WTC11 (cell line): Measurements from ENCODE around the gene PARD3B. TPM values are rescaled to one million over a fixed set of nuclear protein-coding genes. Genes with fewer than 3 reads are reported as not detected.

Experiments
- ATAC-seq: fragments of 200-7000 bp; cut with Tn5 transposase; 2 replicates; pipeline ENCODE4 v1.10.0; 2021; ENCODE audit warnings: mild to moderate bottlenecking, moderate library complexity
- CTCF ChIA-PET: fragments of 300-600 bp; sonication (Branson Sonifier 250); formaldehyde crosslinking; loops from one replicate; lab custom pipeline; 2021; ENCODE audit warnings: antibody characterized with exemption; lab: Charles Lee
- POLR2A ChIA-PET: fragments of 350-600 bp; sonication (Branson Sonifier 250); formaldehyde crosslinking; loops from one replicate; lab custom pipeline; 2021; ENCODE audit warnings: antibody characterized with exemption; lab: Charles Lee
- DNase-seq: peaks from one replicate; pipeline ENCODE4 v3.0.0; 2021; ENCODE audit warnings: low spot score
- H3K27ac Mint-ChIP-seq: 2 replicates; pipeline ENCODE4 v1.8.0; 2021; ENCODE audit warnings: mixed read lengths
- H3K27me3 Mint-ChIP-seq: 2 replicates; pipeline ENCODE4 v1.8.0; 2021; ENCODE audit warnings: low read depth, mild to moderate bottlenecking, moderate library complexity, mixed read lengths
- H3K36me3 Mint-ChIP-seq: 2 replicates; pipeline ENCODE4 v1.8.0; 2021; ENCODE audit warnings: mixed read lengths
- H3K4me1 Mint-ChIP-seq: 2 replicates; pipeline ENCODE4 v1.8.0; 2022; ENCODE audit warnings: mixed read lengths
- H3K4me3 Mint-ChIP-seq: 2 replicates; pipeline ENCODE4 v1.8.0; 2021; ENCODE audit warnings: mild to moderate bottlenecking, moderate library complexity, mixed read lengths
- H3K9me3 Mint-ChIP-seq: 2 replicates; pipeline ENCODE4 v1.8.0; 2021; ENCODE audit warnings: mixed read lengths
- ATF1 ChIP-seq: sonication (generic); formaldehyde crosslinking; IDR thresholded peaks from 2 replicates; pipeline ENCODE4 v1.8.1; 2023; ENCODE audit warnings: mild to moderate bottlenecking, moderate library complexity, missing genetic modification reagents
- ELF4 ChIP-seq: sonication (generic); formaldehyde crosslinking; IDR thresholded peaks from 2 replicates; pipeline ENCODE4 v1.8.1; 2022; ENCODE audit warnings: low read depth, mild to moderate bottlenecking, moderate library complexity, missing genetic modification reagents
- HMGA2 ChIP-seq: fragments of 250-450 bp; sonication (Bioruptor Pico); IDR thresholded peaks from 2 replicates; pipeline ENCODE4 v1.4.0; 2021; ENCODE audit warnings: mild to moderate bottlenecking, moderate library complexity
- KAT7 ChIP-seq: sonication (generic); formaldehyde crosslinking; IDR thresholded peaks from 2 replicates; pipeline ENCODE4 v1.8.1; 2023; ENCODE audit warnings: missing genetic modification reagents, mild to moderate bottlenecking, borderline replicate concordance
- NR2C2 ChIP-seq: sonication (generic); formaldehyde crosslinking; IDR thresholded peaks from 2 replicates; pipeline ENCODE4 v1.8.0; 2022; ENCODE audit warnings: mild to moderate bottlenecking, missing genetic modification reagents
- NR3C1 ChIP-seq: sonication (generic); formaldehyde crosslinking; conservative IDR thresholded peaks from 2 replicates; pipeline ENCODE4 v1.8.1; 2023; ENCODE audit warnings: low read depth, mild to moderate bottlenecking, missing genetic modification reagents
- PRRX2 ChIP-seq: fragments of 250-450 bp; sonication (Bioruptor Pico); IDR thresholded peaks from 2 replicates; pipeline ENCODE4 v1.8.0; 2021; ENCODE audit warnings: mild to moderate bottlenecking
- SP1 ChIP-seq: sonication (generic); formaldehyde crosslinking; conservative IDR thresholded peaks from 2 replicates; pipeline ENCODE4 v1.8.1; 2022; ENCODE audit warnings: missing genetic modification reagents
- TEAD4 ChIP-seq: sonication (generic); formaldehyde crosslinking; IDR thresholded peaks from 2 replicates; pipeline ENCODE4 v1.8.0; 2022; ENCODE audit warnings: mild to moderate bottlenecking, missing genetic modification reagents
- ZNF138 ChIP-seq: sonication (generic); formaldehyde crosslinking; conservative IDR thresholded peaks from 2 replicates; pipeline ENCODE4 v1.8.1; 2022; ENCODE audit warnings: mild to moderate bottlenecking, moderate library complexity, missing genetic modification reagents
- ZNF317 ChIP-seq: sonication (generic); formaldehyde crosslinking; IDR thresholded peaks from 2 replicates; pipeline ENCODE4 v1.8.1; 2023; ENCODE audit warnings: low read depth, mild to moderate bottlenecking, moderate library complexity, missing genetic modification reagents, borderline replicate concordance
- ZNF396 ChIP-seq: fragments of 250-450 bp; sonication (Bioruptor Pico); IDR thresholded peaks from 2 replicates; pipeline ENCODE4 v1.8.0; 2021; ENCODE audit warnings: mild to moderate bottlenecking, moderate library complexity, borderline replicate concordance
- total RNA-seq: library from RNA; stranded (reverse); gene quantifications from 3 replicates; pipeline ENCODE4 v1.2.3, GENCODE V29; 2021
- TF ChIP-seq, protein P1 (sequence below): sonication (generic); formaldehyde crosslinking; IDR thresholded peaks from 2 replicates; pipeline ENCODE4 v1.8.0; 2023; ENCODE audit warnings: mild to moderate bottlenecking, missing genetic modification reagents
- TF ChIP-seq, protein P2 (sequence below): sonication (generic); formaldehyde crosslinking; IDR thresholded peaks from 2 replicates; pipeline ENCODE4 v1.8.1; 2022; ENCODE audit warnings: low read depth, mild to moderate bottlenecking, moderate library complexity, missing genetic modification reagents, borderline replicate concordance
- TF ChIP-seq, protein P3 (sequence below): sonication (generic); formaldehyde crosslinking; IDR thresholded peaks from 2 replicates; pipeline ENCODE4 v1.8.1; 2023; ENCODE audit warnings: mild to moderate bottlenecking, missing genetic modification reagents
- TF ChIP-seq, protein P4 (sequence below): sonication (generic); formaldehyde crosslinking; IDR thresholded peaks from 2 replicates; pipeline ENCODE4 v1.8.0; 2022; ENCODE audit warnings: mild to moderate bottlenecking, missing genetic modification reagents
- TF ChIP-seq, protein P5 (sequence below): fragments of 200-600 bp; IDR thresholded peaks from 2 replicates; pipeline ENCODE4 v1.8.0; 2022; ENCODE audit warnings: antibody characterized with exemption
- TF ChIP-seq, protein P6 (sequence below): sonication (generic); formaldehyde crosslinking; conservative IDR thresholded peaks from 2 replicates; pipeline ENCODE4 v1.8.1; 2022; ENCODE audit warnings: mild to moderate bottlenecking, missing genetic modification reagents
- TF ChIP-seq, protein P7 (sequence below): sonication (generic); formaldehyde crosslinking; IDR thresholded peaks from 2 replicates; pipeline ENCODE4 v1.8.0; 2022; ENCODE audit warnings: mild to moderate bottlenecking, missing genetic modification reagents

PARD3B gene
- total RNA-seq, 1 experiment from 2014 or later = 5.6 TPM

DNA sequence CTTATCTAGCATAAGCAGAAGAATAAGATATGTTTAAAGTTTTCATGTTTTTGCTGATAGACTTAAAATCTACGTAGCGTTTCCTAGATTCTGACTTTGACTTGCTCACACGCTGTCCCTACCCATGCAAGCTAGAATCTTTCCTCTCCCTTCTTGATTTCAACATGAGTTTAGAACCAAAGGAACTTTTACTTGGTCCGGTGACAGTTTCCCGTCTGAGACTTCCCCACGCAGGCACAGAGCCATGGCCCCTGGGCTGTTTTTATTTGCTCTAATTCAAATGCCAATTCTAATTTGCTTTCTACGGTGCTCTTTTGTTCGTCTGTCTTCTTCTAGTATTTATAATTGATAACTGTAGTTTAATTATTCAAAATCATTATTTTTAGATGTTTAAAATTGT lies 467.7 kb downstream of the PARD3B start (continued):
- TF ChIP-seq, protein P1, sequence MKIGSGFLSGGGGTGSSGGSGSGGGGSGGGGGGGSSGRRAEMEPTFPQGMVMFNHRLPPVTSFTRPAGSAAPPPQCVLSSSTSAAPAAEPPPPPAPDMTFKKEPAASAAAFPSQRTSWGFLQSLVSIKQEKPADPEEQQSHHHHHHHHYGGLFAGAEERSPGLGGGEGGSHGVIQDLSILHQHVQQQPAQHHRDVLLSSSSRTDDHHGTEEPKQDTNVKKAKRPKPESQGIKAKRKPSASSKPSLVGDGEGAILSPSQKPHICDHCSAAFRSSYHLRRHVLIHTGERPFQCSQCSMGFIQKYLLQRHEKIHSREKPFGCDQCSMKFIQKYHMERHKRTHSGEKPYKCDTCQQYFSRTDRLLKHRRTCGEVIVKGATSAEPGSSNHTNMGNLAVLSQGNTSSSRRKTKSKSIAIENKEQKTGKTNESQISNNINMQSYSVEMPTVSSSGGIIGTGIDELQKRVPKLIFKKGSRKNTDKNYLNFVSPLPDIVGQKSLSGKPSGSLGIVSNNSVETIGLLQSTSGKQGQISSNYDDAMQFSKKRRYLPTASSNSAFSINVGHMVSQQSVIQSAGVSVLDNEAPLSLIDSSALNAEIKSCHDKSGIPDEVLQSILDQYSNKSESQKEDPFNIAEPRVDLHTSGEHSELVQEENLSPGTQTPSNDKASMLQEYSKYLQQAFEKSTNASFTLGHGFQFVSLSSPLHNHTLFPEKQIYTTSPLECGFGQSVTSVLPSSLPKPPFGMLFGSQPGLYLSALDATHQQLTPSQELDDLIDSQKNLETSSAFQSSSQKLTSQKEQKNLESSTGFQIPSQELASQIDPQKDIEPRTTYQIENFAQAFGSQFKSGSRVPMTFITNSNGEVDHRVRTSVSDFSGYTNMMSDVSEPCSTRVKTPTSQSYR (CRISPR knock-in tag) = no peak
- TF ChIP-seq KAT7 (CRISPR knock-in tag) = no peak
- TF ChIP-seq, protein P2, sequence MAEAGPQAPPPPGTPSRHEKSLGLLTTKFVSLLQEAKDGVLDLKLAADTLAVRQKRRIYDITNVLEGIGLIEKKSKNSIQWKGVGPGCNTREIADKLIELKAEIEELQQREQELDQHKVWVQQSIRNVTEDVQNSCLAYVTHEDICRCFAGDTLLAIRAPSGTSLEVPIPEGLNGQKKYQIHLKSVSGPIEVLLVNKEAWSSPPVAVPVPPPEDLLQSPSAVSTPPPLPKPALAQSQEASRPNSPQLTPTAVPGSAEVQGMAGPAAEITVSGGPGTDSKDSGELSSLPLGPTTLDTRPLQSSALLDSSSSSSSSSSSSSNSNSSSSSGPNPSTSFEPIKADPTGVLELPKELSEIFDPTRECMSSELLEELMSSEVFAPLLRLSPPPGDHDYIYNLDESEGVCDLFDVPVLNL (CRISPR knock-in tag) = no peak
- TF ChIP-seq HMGA2 (CRISPR knock-in tag) = no peak

DNA sequence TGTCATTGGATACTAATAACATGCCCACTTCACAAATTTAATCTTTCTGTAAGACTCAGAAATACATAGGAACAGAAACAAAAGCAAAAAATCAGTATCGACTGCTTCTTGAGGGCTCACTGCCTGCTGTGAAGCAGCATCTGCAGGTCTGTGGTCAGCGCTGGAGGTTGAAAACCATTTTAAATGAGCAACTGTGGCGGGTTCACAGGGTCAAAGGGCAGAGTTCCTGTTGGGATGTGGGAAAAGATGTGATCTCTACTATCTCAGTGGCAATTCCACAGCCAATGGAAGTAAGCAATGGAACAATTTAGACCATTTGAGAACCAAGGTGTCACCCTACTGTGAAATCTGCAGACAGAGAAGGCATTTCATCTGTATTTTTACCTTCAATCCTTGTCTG lies 468.3 kb downstream of the PARD3B start:
- DNase-seq (no peak), ATAC-seq (no peak)
- no peak for TF ChIP-seq PRRX2
- TF ChIP-seq, protein P2 (CRISPR knock-in tag) = no peak
- TF ChIP-seq, protein P3, sequence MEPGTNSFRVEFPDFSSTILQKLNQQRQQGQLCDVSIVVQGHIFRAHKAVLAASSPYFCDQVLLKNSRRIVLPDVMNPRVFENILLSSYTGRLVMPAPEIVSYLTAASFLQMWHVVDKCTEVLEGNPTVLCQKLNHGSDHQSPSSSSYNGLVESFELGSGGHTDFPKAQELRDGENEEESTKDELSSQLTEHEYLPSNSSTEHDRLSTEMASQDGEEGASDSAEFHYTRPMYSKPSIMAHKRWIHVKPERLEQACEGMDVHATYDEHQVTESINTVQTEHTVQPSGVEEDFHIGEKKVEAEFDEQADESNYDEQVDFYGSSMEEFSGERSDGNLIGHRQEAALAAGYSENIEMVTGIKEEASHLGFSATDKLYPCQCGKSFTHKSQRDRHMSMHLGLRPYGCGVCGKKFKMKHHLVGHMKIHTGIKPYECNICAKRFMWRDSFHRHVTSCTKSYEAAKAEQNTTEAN (CRISPR knock-in tag) = no peak
- no peak for TF ChIP-seq ZNF317 (CRISPR knock-in tag)
- TF ChIP-seq ATF1 (CRISPR knock-in tag) = no peak
- TF ChIP-seq, protein P4, sequence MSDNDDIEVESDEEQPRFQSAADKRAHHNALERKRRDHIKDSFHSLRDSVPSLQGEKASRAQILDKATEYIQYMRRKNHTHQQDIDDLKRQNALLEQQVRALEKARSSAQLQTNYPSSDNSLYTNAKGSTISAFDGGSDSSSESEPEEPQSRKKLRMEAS (CRISPR knock-in tag) = no peak
- no peak for TF ChIP-seq ZNF396 (CRISPR knock-in tag)
- no peak for TF ChIP-seq NR3C1 (CRISPR knock-in tag)
- no peak for TF ChIP-seq ELF4 (CRISPR knock-in tag)
- TF ChIP-seq NR2C2 (CRISPR knock-in tag) = no peak
- no peak for TF ChIP-seq ZNF138 (CRISPR knock-in tag)
- no peak for TF ChIP-seq TEAD4 (CRISPR knock-in tag)
- TF ChIP-seq, protein P5, sequence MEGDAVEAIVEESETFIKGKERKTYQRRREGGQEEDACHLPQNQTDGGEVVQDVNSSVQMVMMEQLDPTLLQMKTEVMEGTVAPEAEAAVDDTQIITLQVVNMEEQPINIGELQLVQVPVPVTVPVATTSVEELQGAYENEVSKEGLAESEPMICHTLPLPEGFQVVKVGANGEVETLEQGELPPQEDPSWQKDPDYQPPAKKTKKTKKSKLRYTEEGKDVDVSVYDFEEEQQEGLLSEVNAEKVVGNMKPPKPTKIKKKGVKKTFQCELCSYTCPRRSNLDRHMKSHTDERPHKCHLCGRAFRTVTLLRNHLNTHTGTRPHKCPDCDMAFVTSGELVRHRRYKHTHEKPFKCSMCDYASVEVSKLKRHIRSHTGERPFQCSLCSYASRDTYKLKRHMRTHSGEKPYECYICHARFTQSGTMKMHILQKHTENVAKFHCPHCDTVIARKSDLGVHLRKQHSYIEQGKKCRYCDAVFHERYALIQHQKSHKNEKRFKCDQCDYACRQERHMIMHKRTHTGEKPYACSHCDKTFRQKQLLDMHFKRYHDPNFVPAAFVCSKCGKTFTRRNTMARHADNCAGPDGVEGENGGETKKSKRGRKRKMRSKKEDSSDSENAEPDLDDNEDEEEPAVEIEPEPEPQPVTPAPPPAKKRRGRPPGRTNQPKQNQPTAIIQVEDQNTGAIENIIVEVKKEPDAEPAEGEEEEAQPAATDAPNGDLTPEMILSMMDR = no peak
- TF ChIP-seq, protein P6, sequence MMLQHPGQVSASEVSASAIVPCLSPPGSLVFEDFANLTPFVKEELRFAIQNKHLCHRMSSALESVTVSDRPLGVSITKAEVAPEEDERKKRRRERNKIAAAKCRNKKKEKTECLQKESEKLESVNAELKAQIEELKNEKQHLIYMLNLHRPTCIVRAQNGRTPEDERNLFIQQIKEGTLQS = no peak
- no peak for TF ChIP-seq SP1 (CRISPR knock-in tag)
- TF ChIP-seq, protein P7, sequence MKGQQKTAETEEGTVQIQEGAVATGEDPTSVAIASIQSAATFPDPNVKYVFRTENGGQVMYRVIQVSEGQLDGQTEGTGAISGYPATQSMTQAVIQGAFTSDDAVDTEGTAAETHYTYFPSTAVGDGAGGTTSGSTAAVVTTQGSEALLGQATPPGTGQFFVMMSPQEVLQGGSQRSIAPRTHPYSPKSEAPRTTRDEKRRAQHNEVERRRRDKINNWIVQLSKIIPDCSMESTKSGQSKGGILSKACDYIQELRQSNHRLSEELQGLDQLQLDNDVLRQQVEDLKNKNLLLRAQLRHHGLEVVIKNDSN = no peak
- H3K9me3 Mint-ChIP-seq = no peaks in the 10 kb centered on the region
- H3K4me3 Mint-ChIP-seq = no peak overlapping the region
- ChIA-PET CTCF (no interaction called here), POLR2A (no interaction called here)
- peaks cover 10% of the 10 kb centered on the region for H3K4me1 Mint-ChIP-seq
- no peaks in the 10 kb centered on the region for H3K36me3 Mint-ChIP-seq
- H3K27me3 Mint-ChIP-seq = no peaks in the 10 kb centered on the region
- H3K27ac Mint-ChIP-seq = no peak overlapping the region
